ENCODE measurements around the gene NKIRAS2. TPM values are rescaled to one million over a fixed set of nuclear protein-coding genes. Genes with fewer than 3 reads are reported as not detected.

The NKIRAS2 gene
- total RNA-seq, 1 experiment from 2014 or later = 53.1 TPM

- no peak for DNase-seq (ENCODE audit: extremely low read depth, low read depth)
Measured at GRCh38 chr17:42025191-42025579, 5.3 kb downstream of the NKIRAS2 start.

DNA sequence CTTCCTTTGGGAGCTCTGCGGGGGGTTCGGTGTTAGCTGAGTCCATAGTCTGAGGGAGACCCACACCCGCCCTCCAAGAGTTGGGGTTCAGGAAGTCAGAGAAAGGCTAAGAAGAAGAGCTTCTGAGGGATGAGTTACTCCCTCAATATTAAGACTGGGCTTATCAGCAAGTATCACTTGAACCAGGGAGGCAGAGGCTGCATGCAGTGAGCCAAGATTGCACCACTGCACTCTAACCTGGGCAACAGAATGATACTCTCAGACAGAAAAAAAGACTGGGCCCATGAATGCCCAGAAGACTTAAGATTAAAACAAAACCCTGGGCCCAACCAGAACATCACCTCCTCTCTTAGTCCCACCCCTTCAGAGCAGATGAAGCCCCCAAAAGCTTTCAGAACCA is 6.0 kb downstream of the NKIRAS2 start:
- DNase-seq (ENCODE audit: extremely low read depth, low read depth) = no peak

GRCh38 chr17:42026857-42027589 is 7.1 kb downstream of the NKIRAS2 start:
- DNase-seq (ENCODE audit: extremely low read depth, low read depth) = no peak

GRCh38 chr17:42027590-42027889 is 7.7 kb downstream of the NKIRAS2 start:
- no peak for DNase-seq (ENCODE audit: extremely low read depth, low read depth)

- DNase-seq (ENCODE audit: extremely low read depth, low read depth) = no peak
Measured at GRCh38 chr17:42027961-42028790, 8.3 kb downstream of the NKIRAS2 start.

GRCh38 chr17:42028791-42029127 is 8.9 kb downstream of the NKIRAS2 start:
- DNase-seq (ENCODE audit: extremely low read depth, low read depth) = no peak

DNA sequence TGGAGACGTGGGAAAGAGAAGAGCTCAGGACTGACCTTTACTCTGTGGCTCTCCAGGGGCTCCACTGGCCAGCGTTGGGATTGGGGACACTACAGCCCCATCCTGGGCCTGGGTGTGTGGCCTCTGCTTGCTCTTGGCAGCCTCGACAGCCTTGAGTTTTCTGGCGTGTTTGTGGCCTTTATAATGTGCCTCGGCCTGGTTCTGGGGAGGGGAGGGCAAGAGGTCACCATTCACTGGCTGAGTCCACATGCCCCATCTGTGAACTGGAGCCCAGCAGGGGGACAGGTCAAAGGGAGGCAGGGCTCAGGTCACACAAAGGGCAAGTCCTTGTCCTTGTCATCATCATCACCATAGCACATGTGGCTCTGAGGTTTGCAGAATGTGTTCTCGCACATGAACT is 11.7 kb downstream of the NKIRAS2 start:
- DNase-seq (ENCODE audit: extremely low read depth, low read depth) = no peak

DNA sequence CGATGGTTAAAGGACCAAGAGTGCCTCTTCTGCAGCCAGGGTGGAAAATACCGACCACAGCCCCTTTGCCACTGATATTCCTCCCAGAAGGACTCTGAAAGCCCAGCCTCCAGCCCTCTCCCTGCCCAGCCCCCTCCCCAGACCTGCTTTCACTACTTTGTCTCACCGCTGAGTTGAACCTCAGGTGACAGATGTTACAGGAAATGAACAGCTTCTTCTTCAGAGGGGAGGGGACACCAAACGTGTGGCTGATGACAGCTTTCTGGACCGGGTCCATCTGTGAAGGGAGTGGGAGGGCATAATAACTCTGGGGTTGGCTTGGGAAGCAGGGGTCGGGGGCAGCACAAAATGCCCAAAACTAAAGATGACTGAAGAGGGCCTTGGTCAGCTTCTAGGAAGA is 14.2 kb downstream of the NKIRAS2 start:
- DNase-seq (ENCODE audit: extremely low read depth, low read depth) = no peak

DNA sequence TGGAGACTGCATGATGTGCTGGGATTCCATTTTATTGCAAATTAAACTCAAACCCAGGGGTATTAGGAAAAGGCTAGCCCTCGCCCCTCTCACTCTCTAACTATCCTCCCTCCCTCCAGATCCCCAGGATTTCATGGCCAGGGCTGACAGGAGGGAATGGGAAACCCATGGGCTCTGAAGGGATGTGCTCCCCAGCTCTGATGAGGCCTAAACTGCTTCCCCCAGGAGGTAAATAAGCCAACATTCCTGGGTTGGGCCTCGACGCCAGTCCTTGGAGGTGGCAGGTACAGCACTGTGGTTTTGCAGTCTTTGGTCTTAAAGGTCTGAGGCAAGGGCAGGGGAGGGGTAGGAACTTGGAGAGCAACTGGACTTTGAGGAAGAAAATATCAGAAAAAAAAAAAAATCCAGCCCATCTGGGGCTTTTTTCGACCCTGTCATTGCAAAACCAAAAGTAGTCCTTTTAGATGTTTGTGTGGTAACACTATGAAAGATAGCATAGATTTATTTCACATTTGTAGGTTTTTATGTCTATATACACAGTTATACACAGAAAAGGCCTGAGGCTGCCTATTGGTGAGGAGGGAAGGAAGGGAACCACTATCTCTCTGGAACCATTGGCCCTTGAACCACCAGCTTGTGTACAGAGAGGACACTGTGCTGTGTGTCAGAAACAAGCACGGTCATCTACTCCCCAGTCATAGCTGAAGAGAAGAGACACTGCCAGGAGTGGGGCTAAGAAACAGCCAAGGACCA is 18.5 kb downstream of the NKIRAS2 start:
- DNase-seq (ENCODE audit: extremely low read depth, low read depth) = no peak

DNA sequence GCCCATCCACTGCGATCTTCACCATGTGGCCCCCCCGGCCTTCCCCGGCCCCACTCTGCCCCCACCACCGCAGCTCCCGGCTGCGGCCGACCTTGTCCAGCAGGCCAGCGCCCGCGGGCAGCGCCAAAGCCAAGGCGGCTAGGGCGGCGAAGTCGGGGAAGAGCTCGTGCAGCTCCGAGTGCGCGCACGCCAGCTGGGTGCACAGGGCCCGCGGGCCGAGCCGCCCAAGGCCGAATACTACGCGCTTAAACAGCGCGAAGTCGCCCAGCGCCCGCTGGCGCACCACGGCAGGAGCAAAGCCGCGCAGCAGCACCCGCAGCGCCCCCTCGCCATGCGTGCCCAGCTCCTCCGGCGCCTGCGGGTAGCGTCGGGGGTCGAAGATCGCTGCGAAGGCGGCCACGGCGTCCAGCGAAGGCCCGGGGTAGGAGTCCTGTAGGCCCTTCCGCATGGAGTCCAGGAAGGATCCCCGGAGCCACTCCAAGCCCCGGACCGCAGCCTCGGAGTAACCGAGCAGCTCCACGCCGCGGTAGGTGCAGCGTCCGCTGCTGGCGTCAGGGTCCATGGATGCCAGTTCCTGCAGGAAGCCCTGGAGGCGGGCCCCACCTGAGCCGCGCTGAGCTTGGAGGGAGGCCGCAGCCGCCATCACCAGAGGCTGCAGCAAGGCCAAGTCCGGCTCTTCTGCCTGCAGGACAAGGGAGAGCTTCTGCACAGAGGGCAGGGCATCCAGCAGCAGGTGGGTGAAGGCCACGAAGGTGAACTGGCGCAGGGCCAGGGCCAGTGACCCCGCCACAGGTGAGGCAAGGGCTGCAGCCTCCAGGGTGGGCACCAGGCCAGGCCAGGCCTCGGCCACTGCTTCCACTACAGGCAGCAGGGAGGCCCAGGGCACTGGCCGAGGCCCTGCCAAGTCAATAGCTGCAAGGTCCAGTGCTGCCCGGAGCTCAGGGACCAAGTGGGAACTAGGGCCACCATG is 20.2 kb downstream of the NKIRAS2 start:
- DNase-seq (ENCODE audit: extremely low read depth, low read depth) = no peak

- DNase-seq (ENCODE audit: extremely low read depth, low read depth) = no peak
Measured at GRCh38 chr17:42040818-42041217, 20.9 kb downstream of the NKIRAS2 start.

DNA sequence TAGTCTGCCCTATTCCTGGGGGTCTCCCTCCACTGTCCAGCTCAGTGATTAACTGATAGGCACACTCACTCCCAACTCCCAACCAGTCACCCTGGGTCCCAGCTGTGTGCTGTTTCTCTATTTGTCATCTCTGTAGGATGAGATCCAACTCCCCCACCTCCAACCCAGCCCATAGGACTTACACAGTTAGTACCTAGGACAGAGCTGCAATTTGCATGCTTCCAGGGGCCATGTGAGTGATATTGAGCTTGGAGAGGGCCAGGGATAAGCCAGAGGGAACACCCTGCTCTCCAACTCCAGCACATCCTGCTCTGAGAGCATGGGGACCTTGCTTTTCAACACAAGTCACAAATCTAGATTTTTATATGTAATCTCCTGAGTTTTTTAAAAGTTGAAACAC is 21.7 kb downstream of the NKIRAS2 start:
- DNase-seq (ENCODE audit: extremely low read depth, low read depth) = no peak

GRCh38 chr17:42042598-42043319 is 22.9 kb downstream of the NKIRAS2 start:
- no peak for DNase-seq (ENCODE audit: extremely low read depth, low read depth)

DNA sequence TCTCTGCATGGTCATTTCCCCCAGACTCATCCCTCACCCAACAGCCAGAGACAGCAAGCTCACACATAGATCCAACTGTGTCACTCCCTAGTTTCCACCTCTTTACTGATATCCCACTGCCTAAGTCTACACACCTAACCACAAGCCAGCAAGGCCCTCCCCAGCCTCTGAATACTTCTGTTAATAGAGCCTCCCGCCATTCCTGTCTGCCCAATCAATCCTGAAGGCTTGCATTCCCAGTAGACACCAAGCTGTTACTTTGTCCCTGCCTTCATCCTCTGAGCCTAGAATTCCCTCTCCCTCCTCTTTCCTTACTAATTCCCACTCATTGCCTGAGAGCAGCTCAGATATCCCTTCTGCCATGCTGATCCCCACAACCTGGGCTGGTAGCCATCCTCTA is 25.8 kb downstream of the NKIRAS2 start:
- DNase-seq (ENCODE audit: extremely low read depth, low read depth) = no peak

GRCh38 chr17:42047343-42047742 is 27.5 kb downstream of the NKIRAS2 start:
- no peak for DNase-seq (ENCODE audit: extremely low read depth, low read depth)

- DNase-seq (ENCODE audit: extremely low read depth, low read depth) = no peak
Measured at GRCh38 chr17:42049834-42050392, 30.0 kb downstream of the NKIRAS2 start.

DNA sequence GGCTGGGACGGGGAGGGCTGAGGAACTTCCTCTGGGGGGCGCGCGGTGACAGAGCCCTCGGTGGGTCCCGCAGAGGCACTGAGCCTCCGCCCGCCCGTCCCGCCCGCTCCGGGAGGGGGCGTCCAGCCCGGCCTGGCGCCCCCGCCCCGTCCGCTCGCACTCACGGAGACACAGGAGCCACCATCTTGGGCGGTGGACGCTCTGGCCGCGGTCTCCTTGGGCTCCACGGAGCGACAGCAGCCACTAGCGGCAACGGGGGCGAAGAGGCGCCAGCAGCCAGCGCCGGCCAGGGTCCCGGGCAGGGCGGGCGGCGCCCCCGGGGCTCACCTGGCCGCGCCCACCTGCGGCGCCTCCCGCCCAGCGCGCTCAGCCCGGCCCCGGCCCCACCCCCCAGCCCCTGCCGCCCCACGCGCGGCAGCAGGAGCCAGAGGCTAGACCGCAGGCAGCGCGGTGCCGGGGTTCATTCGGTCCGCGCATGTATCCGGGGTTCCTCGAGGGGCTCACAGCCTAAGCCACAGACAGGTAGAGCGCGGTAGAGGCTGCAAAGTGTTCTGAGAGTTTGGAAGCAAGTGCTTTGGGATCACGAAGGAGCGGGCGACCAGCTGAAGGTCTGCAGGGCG is 30.6 kb downstream of the NKIRAS2 start, which contains the start of gene C17orf113:
TSS of gene C17orf113 (minus strand) at position 209 of the 620 bp plus-strand sequence. CDS start 7,225 bp downstream, outside the sequence.
- peak; percentile 50 for DNase-seq (ENCODE audit: extremely low read depth, low read depth)

DNA sequence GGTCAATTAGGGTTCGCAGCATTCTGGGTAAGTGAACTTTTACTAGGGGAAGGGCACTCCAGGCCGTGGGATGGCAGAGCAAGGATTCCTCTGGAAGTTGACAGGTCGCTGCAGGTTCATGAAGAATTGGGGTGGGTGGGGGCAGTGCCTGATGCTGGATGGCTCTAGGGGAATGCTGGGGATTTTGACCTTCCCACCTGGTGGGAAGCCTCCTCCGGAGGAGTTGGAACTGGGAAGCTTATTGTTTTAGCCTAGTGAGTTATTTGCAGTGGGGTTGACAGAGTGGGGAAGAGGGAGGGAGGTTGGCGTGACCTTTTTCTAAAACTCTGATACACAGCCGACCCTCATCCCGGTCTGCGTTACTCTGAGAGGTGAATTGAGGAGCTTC is 31.1 kb downstream of the NKIRAS2 start:
- DNase-seq (ENCODE audit: extremely low read depth, low read depth) = no peak

DNA sequence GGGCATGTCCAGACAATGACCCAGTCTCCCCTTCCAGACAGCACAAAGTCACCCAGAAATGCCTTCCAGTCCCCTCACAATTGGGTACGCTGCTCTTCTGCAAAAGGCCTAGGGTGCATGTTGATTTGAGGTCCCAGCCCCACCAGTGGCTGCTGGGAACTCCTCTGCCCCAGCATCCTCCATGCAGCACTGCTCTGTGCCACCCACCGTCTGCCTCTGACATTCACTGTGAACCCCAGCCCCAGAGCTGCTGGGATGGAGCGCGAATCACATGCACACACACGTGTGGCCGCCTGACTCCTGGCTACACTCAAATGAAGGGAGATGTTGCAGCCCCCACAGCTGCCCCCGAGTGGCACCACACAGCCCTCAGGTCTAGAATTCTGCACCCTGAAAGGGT is 31.8 kb downstream of the NKIRAS2 start:
- no peak for DNase-seq (ENCODE audit: extremely low read depth, low read depth)
